ENCODE measurements around the gene KIF6.

GRCh38 chr6:39496915-39497314 is 228.3 kb downstream of the KIF6 start:
- TF ChIP-seq, protein P1, sequence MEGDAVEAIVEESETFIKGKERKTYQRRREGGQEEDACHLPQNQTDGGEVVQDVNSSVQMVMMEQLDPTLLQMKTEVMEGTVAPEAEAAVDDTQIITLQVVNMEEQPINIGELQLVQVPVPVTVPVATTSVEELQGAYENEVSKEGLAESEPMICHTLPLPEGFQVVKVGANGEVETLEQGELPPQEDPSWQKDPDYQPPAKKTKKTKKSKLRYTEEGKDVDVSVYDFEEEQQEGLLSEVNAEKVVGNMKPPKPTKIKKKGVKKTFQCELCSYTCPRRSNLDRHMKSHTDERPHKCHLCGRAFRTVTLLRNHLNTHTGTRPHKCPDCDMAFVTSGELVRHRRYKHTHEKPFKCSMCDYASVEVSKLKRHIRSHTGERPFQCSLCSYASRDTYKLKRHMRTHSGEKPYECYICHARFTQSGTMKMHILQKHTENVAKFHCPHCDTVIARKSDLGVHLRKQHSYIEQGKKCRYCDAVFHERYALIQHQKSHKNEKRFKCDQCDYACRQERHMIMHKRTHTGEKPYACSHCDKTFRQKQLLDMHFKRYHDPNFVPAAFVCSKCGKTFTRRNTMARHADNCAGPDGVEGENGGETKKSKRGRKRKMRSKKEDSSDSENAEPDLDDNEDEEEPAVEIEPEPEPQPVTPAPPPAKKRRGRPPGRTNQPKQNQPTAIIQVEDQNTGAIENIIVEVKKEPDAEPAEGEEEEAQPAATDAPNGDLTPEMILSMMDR (IDR thresholded peaks at IDR 0.05), result no peak
- TF ChIP-seq POLR2A (IDR thresholded peaks at IDR 0.05), result no peak
